Common myeloid progenitor, CD34-positive (primary cell): ENCODE data around the gene COBLL1.

ENCODE experiments used
- CTCF ChIA-PET: fragments of 350-600 bp; sonication (Branson Sonifier 250); formaldehyde crosslinking; loops from one replicate; lab custom pipeline; 2021; ENCODE audit warnings: antibody characterized with exemption; lab: Charles Lee
- POLR2A ChIA-PET: fragments of 350-600 bp; sonication (Branson Sonifier 250); formaldehyde crosslinking; loops from one replicate; lab custom pipeline; 2021; ENCODE audit warnings: antibody characterized with exemption; lab: Charles Lee
- DNase-seq, 3 donors: peaks; one replicate each; pipeline versions ENCODE4 v3.0.0 to v3.0.0-alpha.2; 2013
- H3K27ac ChIP-seq, 2 experiments: 1 replicate in 1 of 2; 2 replicates in 1 of 2; pipeline ENCODE4 v1.7.0; 2013; ENCODE audit warnings: inconsistent platforms in 2 of 2, low read length in 2 of 2, mild to moderate bottlenecking in 2 of 2, low read depth in 1 of 2, moderate library complexity in 1 of 2; ENCODE audit not compliant: severe bottlenecking in 2 of 2, insufficient read depth in 1 of 2, poor library complexity in 1 of 2
- H3K27me3 ChIP-seq, 5 experiments: replicated peaks in 2 of 5; 1 replicate in 3 of 5; 2 replicates in 2 of 5; pipeline versions ENCODE4 v1.6.1 to v1.7.0; 2013; ENCODE audit warnings: low read length in 4 of 5, mild to moderate bottlenecking in 2 of 5, moderate library complexity in 2 of 5, inconsistent platforms in 1 of 5; ENCODE audit not compliant: insufficient read depth in 5 of 5, control insufficient read depth in 4 of 5
- H3K36me3 ChIP-seq, 4 experiments: 1 replicate in 2 of 4; 2 replicates in 2 of 4; pipeline versions ENCODE4 v1.6.1 to v1.7.0; 2013; ENCODE audit warnings: low read length in 3 of 4, control low read depth in 1 of 4, mild to moderate bottlenecking in 1 of 4; ENCODE audit not compliant: control insufficient read depth in 4 of 4, insufficient read depth in 4 of 4
- H3K4me1 ChIP-seq, 4 experiments: 1 replicate in 3 of 4; 2 replicates in 1 of 4; pipeline versions ENCODE4 v1.6.1 to v1.7.1; 2013; ENCODE audit warnings: low read length in 3 of 4, mild to moderate bottlenecking in 3 of 4, control low read depth in 1 of 4, inconsistent platforms in 1 of 4, moderate library complexity in 1 of 4; ENCODE audit not compliant: control insufficient read depth in 4 of 4, insufficient read depth in 4 of 4; ENCODE audit errors: control extremely low read depth in 1 of 4
- H3K4me3 ChIP-seq, 7 experiments: 1 replicate in 4 of 7; 2 replicates in 3 of 7; pipeline versions ENCODE4 v1.5.1 to v1.7.0; 2013; ENCODE audit warnings: mild to moderate bottlenecking in 7 of 7, low read length in 6 of 7, moderate library complexity in 6 of 7, inconsistent platforms in 2 of 7, low read depth in 2 of 7, control low read depth in 1 of 7; ENCODE audit not compliant: insufficient read depth in 4 of 7, control insufficient read depth in 1 of 7; ENCODE audit errors: extremely low read depth in 1 of 7
- H3K9me3 ChIP-seq, 5 experiments: 1 replicate in 4 of 5; 2 replicates in 1 of 5; pipeline versions ENCODE4 v1.6.1 to v1.7.1; 2013; ENCODE audit warnings: low read length in 4 of 5, mild to moderate bottlenecking in 2 of 5, inconsistent platforms in 1 of 5, low read depth in 1 of 5, moderate library complexity in 1 of 5; ENCODE audit not compliant: control insufficient read depth in 4 of 5, insufficient read depth in 2 of 5; ENCODE audit errors: control extremely low read depth in 1 of 5
- WGBS: methylation state at CpG from one replicate; pipeline ENCODE4 v1.1.5; 2013; ENCODE audit not compliant: insufficient coverage; 5-methylcytosine and 5-hydroxymethylcytosine counted together

COBLL1 gene

GRCh38 chr2:164816046-164816445, 25.6 kb downstream of the COBLL1 start:
- H3K27me3 ChIP-seq, result no peaks in the 10 kb centered on the region
- no peak overlapping the region for H3K27ac ChIP-seq
- no peaks in the 10 kb centered on the region for H3K36me3 ChIP-seq
- ChIA-PET CTCF (interaction anchor here (0.9 to 1.6 kb wide), 2 partner anchors 12 to 26 kb away, joined by 3 to 4 read pairs; partner anchors contain the start of gene COBLL1), POLR2A (interaction anchor here (0.6 kb wide), 1 partner anchor 20 kb away, joined by 3 read pairs; no protein-coding TSS in a partner anchor)
- no peaks in the 10 kb centered on the region for H3K4me1 ChIP-seq
- WGBS, result 100% methylated on average over 1 of the region's 2 CpGs
- no peaks in the 10 kb centered on the region for H3K9me3 ChIP-seq
- no peak overlapping the region for H3K4me3 ChIP-seq
- DNase-seq, result no peak

GRCh38 chr2:164815071-164815793, 26.4 kb downstream of the COBLL1 start:
- no peaks in the 10 kb centered on the region for H3K4me1 ChIP-seq
- H3K9me3 ChIP-seq, result no peaks in the 10 kb centered on the region
- ChIA-PET POLR2A (no interaction called here), CTCF (no interaction called here)
- no peaks in the 10 kb centered on the region for H3K36me3 ChIP-seq
- no peak overlapping the region for H3K4me3 ChIP-seq
- no peak for DNase-seq
- H3K27me3 ChIP-seq, result no peaks in the 10 kb centered on the region
- H3K27ac ChIP-seq, result no peak overlapping the region
- WGBS, result 100% methylated on average over 2 of the region's 3 CpGs

- ChIA-PET CTCF (interaction anchor here (0.8 to 1.0 kb wide), 2 partner anchors 18 to 139 kb away, joined by 3 read pairs; no protein-coding TSS in a partner anchor), POLR2A (no interaction called here)
- no peaks in the 10 kb centered on the region for H3K27me3 ChIP-seq
- H3K4me3 ChIP-seq, result no peak overlapping the region
- no peaks in the 10 kb centered on the region for H3K4me1 ChIP-seq
- DNase-seq, result no peak
- no peak overlapping the region for H3K27ac ChIP-seq
- H3K36me3 ChIP-seq, result no peaks in the 10 kb centered on the region
- no peaks in the 10 kb centered on the region for H3K9me3 ChIP-seq
Observed at GRCh38 chr2:164813535-164813934, 28.1 kb downstream of the COBLL1 start.

- no CpG with 5 or more reads among the region's 1 CpG for WGBS
- Histone ChIP-seq H3K9me3 (no peaks in the 10 kb centered on the region), H3K27me3 (no peaks in the 10 kb centered on the region), H3K4me1 (no peaks in the 10 kb centered on the region), H3K4me3 (no peak overlapping the region), H3K27ac (no peak overlapping the region), H3K36me3 (no peaks in the 10 kb centered on the region)
- ChIA-PET POLR2A (no interaction called here), CTCF (no interaction called here)
- DNase-seq, result no peak
Observed at GRCh38 chr2:164812378-164812777, 29.2 kb downstream of the COBLL1 start.

GRCh38 chr2:164811819-164812218, 29.8 kb downstream of the COBLL1 start:
- no peak for DNase-seq
- no peak overlapping the region for H3K4me3 ChIP-seq
- H3K27ac ChIP-seq, result no peak overlapping the region
- H3K36me3 ChIP-seq, result no peaks in the 10 kb centered on the region
- H3K9me3 ChIP-seq, result no peaks in the 10 kb centered on the region
- no CpG with 5 or more reads among the region's 2 CpGs for WGBS
- no peaks in the 10 kb centered on the region for H3K4me1 ChIP-seq
- POLR2A ChIA-PET, result no interaction called here
- no peaks in the 10 kb centered on the region for H3K27me3 ChIP-seq
- CTCF ChIA-PET, result no interaction called here

- H3K27me3 ChIP-seq, result no peaks in the 10 kb centered on the region
- POLR2A ChIA-PET, result no interaction called here
- no peaks in the 10 kb centered on the region for H3K36me3 ChIP-seq
- no peak overlapping the region for H3K27ac ChIP-seq
- CTCF ChIA-PET, result no interaction called here
- H3K9me3 ChIP-seq, result no peaks in the 10 kb centered on the region
- no peaks in the 10 kb centered on the region for H3K4me1 ChIP-seq
- no peak overlapping the region for H3K4me3 ChIP-seq
- no peak for DNase-seq
Observed at GRCh38 chr2:164810843-164811242, 30.8 kb downstream of the COBLL1 start.

GRCh38 chr2:164808776-164809175, 32.8 kb downstream of the COBLL1 start:
- POLR2A ChIA-PET, result no interaction called here
- Histone ChIP-seq H3K27ac (no peak overlapping the region), H3K4me1 (no peaks in the 10 kb centered on the region), H3K9me3 (no peaks in the 10 kb centered on the region), H3K36me3 (no peaks in the 10 kb centered on the region), H3K27me3 (no peaks in the 10 kb centered on the region), H3K4me3 (no peak overlapping the region)
- CTCF ChIA-PET, result interaction anchor here (1.4 to 2.8 kb wide), 2 partner anchors 11 to 33 kb away, joined by 6 to 8 read pairs; partner anchors contain the start of gene COBLL1
- no CpG with 5 or more reads among the region's 1 CpG for WGBS
- DNase-seq, result no peak
